Measurements from ENCODE around the gene SCYGR5. TPM values are rescaled to one million over a fixed set of nuclear protein-coding genes. Genes with fewer than 3 reads are reported as not detected.
"Not testable (repeated sequence)": the region's sequence is repeated elsewhere in the genome, so short reads cannot be mapped to it uniquely, and the experiment has no call there.

Gene SCYGR5, protein sequence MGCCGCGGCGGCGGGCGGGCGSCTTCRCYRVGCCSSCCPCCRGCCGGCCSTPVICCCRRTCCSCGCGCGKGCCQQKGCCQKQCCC
- not detected for total RNA-seq
- long read RNA-seq = 0 reads

- H3K27me3 ChIP-seq; H3K4me3 ChIP-seq; H3K36me3 ChIP-seq; H3K9me3 ChIP-seq; H3K4me1 ChIP-seq; ATAC-seq; H3K27ac ChIP-seq; intact Hi-C loops (cut with DNase I); DNase-seq: not testable (repeated sequence)
These were observed at the start of gene SCYGR5 for GRCh38 chr2:227666631-227667170. TSS of gene SCYGR5 (plus strand) at chr2:227666804. CDS start at chr2:227666804, 0 bp downstream.

DNA sequence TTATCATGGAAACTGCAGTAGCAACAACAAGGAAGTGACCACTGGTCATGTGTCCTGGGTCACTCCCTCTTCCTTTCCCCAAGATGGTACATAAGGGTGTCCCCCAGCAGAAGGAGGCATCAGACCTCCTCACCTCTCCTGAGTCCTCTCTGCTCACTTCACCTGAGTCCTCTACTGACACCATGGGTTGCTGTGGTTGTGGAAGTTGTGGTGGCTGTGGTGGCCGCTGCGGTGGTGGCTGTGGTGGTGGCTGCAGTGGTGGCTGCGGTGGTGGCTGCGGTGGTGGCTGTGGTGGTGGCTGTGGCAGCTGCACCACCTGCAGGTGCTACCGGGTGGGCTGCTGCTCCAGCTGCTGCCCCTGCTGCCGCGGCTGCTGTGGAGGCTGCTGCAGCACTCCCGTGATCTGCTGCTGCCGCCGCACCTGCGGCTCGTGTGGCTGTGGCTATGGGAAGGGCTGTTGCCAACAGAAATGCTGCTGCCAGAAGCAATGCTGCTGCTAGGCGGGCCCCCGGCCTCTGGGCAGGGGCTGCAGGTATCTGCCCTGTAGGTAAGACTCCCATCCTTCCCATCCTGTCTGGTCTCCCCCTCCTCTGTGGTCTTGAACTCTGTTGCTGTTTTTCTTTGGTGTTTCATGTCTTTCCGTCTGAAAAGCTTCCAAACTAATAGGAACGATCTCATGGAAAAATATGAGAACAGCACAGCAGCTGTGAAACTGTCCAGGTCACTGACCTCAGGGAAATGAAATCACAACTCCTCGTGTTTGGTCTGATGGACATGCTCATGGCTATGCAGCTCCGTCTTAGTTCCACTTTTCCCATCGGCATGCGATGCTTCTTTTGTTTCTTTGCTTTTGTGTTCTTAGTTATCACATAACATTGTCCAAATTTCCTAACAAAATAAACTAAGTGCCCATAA is 49.0 kb upstream of the SCYGR5 start, which contains the start of gene SCYGR4:
Gene SCYGR4, plus strand, starts transcription at position 183 of the 915 bp plus-strand sequence. Its CDS starts 0 bp downstream, at position 183.
- ATAC-seq (no peak), DNase-seq (no peak)
- Histone ChIP-seq H3K4me3 (no peak within 1 kb of the TSS), H3K9me3 (no peaks in the 10 kb centered on the region), H3K4me1 (no peaks in the 10 kb centered on the region), H3K27me3 (no peaks in the 10 kb centered on the region), H3K27ac (no peak within 1 kb of the TSS), H3K36me3 (no peaks in the 10 kb centered on the region)
- intact Hi-C loops (cut with DNase I) = no loop called here
- no peak for TF ChIP-seq CTCF (IDR thresholded peaks at IDR 0.05)

DNA sequence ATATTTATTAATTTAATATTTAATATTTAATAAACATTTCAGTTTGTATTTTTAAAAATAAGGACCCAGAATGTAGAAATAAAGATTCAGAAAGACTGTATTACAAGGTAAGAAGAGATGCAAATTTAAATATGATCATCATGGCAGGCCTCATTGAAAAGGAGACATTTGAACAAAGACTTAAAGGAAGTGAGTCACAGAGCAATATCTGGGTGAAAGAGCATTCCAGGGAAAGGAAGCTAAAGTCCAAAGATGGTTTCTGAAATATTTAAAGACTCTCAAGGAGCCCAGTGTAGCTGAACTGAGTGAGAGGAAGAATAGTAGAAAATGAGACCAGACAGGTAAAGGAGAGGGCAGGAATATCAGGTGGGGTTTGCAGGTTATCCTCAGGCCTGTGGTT is 43.4 kb upstream of the SCYGR5 start:
- intact Hi-C loops (cut with DNase I) = no loop called here
- Histone ChIP-seq H3K27ac (no peak overlapping the region), H3K4me3 (no peak overlapping the region), H3K9me3 (no peaks in the 10 kb centered on the region), H3K27me3 (no peaks in the 10 kb centered on the region), H3K36me3 (no peaks in the 10 kb centered on the region), H3K4me1 (no peaks in the 10 kb centered on the region)
- ATAC-seq (no peak), DNase-seq (no peak)
- no peak for TF ChIP-seq CTCF (IDR thresholded peaks at IDR 0.05)

GRCh38 chr2:227625420-227625819 is 41.2 kb upstream of the SCYGR5 start:
- TF ChIP-seq CTCF (IDR thresholded peaks at IDR 0.05) = no peak
- intact Hi-C loops (cut with DNase I) = no loop called here

DNA sequence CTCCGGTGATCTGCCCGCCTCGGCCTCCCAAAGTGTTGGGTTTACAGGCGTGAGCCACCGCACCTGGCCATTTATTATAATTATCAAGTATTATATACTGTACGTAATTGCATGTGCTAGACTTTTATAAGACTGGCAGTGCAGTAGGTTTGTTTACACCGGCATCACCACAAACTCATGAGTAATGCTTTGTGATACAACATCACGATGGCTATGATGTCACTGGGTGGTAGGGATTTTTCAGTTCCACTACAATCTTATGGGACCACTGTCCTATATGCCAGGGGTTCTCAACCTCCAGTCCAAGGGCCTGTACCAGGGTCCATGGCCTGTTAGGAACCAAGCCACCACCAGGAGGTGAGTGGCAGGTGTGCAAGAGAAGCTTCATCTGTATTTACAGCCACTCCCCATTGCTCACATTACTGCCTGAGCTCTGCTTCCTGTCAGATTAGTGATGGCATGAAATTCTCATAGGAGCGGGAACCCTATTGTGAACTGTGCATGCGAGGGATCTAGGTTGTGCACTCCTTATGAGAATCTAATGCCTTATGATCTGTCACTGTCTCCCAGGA is 39.9 kb upstream of the SCYGR5 start:
- no peaks in the 10 kb centered on the region for H3K9me3 ChIP-seq
- ATAC-seq = no peak
- no peaks in the 10 kb centered on the region for H3K4me1 ChIP-seq
- H3K4me3 ChIP-seq = no peak overlapping the region
- H3K36me3 ChIP-seq = no peaks in the 10 kb centered on the region
- no peak for DNase-seq
- intact Hi-C loops (cut with DNase I) = no loop called here
- H3K27me3 ChIP-seq = no peaks in the 10 kb centered on the region
- H3K27ac ChIP-seq = no peak overlapping the region
- no peak for TF ChIP-seq CTCF (IDR thresholded peaks at IDR 0.05)

More at GRCh38 chr2:227625420-227625819, 41.2 kb upstream of the SCYGR5 start:
- no peaks in the 10 kb centered on the region for H3K9me3 ChIP-seq
- H3K4me1 ChIP-seq = no peaks in the 10 kb centered on the region
- no peak overlapping the region for H3K27ac ChIP-seq
- no peak overlapping the region for H3K4me3 ChIP-seq
- no peak for DNase-seq
- no peaks in the 10 kb centered on the region for H3K36me3 ChIP-seq
- no peak for ATAC-seq
- H3K27me3 ChIP-seq = no peaks in the 10 kb centered on the region

DNA sequence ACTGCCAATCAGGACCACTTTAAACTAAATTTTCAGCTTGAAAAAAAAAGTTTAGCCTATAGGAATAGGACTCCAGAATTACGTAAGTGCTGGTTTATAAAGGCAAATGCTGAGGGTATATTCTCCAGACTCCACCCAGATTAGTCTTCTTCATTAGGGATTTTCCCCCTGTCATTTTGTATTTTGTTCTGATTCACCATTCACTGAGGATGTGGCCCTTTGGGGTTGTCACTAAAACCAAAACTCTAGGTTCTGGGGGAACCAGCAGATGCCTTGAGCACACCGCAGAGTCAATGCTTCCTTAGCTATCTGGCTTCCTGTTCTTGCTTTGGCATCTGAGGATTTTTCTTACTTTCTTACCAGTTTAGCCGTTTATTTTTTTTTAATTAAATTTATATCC is 38.8 kb upstream of the SCYGR5 start:
- Histone ChIP-seq H3K4me3 (no peak overlapping the region), H3K4me1 (no peaks in the 10 kb centered on the region), H3K27me3 (no peaks in the 10 kb centered on the region), H3K36me3 (no peaks in the 10 kb centered on the region), H3K9me3 (no peaks in the 10 kb centered on the region), H3K27ac (no peak overlapping the region)
- TF ChIP-seq CTCF (IDR thresholded peaks at IDR 0.05) = no peak
- ATAC-seq = no peak
- no peak for DNase-seq
- intact Hi-C loops (cut with DNase I) = no loop called here
